Right hindlimb (tissue), 1 donor: Measurements from ENCODE around the gene LDLR.
"Not testable (repeated sequence)": the region's sequence is repeated elsewhere in the genome, so short reads cannot be mapped to it uniquely, and the experiment has no call there.

Experiments used
- DNase-seq: peaks from one replicate; pipeline ENCODE4 v3.0.0-alpha.2; 2018

LDLR gene

DNA sequence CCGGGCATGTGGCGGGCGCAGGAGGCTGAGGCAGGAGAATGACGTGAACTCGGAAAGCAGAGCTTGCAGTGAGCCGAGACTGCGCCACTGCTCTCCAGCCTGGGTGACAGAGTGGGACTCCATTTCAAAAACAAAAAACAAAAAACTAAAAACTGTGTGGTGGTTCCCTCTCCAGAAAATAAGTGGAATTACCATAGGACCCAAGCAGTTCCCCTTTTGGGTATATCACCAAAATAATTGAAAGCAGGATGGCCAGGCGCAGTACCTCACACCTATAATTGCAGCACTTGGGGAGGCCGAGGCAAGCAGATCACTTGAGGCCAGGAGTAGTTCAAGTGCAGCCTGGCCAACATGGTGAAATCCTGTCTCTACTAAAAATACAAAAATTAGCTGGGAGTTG, 15.7 kb upstream of the LDLR start:
- no peak for DNase-seq

GRCh38 chr19:11076792-11077191, 12.5 kb upstream of the LDLR start:
- not testable (repeated sequence) for DNase-seq

GRCh38 chr19:11078893-11079292, 10.4 kb upstream of the LDLR start:
- DNase-seq, result no peak

DNA sequence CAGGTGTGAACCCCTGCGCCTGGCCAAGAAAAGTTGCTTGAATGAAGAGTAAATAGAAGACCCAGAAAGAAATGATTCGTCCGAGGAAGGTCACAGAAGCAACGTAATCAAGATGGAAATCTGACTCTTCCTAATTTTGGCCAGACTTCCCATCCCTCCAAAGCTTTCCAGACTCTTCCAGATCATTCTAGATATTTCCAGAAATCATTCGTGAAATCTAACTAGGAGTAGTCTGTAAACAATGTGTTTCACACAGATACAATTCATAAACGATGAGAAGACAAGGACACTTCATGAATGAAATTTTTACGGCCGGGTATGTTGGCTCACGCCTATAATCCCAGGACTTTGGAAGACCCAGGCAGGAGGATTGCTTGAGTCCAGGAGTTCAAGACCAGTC, 9.3 kb upstream of the LDLR start:
- DNase-seq, result no peak

DNA sequence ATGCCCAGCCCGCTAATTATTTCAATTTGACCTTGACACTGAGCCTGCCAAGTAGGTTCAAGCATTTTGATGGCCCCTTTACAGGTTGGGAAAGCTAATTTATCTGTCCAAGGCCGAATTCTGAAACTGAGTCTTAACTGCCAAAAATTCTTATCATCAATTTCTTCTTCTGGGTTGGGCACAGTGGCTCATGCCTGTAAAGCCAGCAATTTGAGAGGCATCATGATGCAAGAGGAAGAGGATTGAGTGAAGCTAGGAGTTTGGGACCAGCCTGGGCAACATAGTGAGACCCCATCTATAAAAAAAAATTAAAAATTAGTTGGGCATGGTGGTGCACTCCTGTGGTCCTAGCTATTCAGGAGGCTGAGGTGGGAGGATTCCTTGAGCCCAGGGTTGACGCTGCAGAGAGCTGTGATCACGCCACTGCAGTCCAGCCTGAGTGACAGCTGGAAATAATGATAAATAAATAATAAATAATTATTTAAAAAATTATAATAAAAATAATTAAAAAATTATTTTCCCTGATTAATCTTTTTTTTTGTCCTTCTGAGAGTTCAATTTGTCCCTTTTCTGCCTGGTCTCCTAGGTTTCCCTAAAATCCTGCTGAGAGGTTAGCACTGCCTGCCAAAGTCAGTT, 1.3 kb upstream of the LDLR start:
- no peak for DNase-seq

- DNase-seq, result peak; percentile 49
Measured at GRCh38 chr19:11088506-11089253, 583 bp upstream of the LDLR start.

- not testable (repeated sequence) for DNase-seq
Measured at GRCh38 chr19:11090014-11090263, 676 bp downstream of the LDLR start.

DNA sequence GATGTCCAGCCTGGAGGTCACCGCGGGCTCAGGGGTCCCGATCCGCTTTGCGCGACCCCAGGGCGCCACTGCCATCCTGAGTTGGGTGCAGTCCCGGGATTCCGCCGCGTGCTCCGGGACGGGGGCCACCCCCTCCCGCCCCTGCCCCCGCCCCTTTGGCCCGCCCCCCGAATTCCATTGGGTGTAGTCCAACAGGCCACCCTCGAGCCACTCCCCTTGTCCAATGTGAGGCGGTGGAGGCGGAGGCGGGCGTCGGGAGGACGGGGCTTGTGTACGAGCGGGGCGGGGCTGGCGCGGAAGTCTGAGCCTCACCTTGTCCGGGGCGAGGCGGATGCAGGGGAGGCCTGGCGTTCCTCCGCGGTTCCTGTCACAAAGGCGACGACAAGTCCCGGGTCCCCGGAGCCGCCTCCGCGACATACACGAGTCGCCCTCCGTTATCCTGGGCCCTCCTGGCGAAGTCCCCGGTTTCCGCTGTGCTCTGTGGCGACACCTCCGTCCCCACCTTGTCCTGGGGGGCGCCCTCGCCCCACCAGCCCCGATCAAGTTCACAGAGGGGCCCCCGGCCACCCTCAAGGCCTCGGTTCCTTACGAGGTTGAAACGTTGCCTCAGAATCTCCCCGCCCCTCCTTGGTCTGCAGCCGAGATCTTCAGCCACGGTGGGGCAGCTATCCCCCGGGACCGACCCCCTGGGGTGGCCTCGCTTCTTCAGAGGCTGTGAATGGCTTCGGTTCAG, 1.2 kb downstream of the LDLR start:
- DNase-seq, result peak; percentile 98

DNA sequence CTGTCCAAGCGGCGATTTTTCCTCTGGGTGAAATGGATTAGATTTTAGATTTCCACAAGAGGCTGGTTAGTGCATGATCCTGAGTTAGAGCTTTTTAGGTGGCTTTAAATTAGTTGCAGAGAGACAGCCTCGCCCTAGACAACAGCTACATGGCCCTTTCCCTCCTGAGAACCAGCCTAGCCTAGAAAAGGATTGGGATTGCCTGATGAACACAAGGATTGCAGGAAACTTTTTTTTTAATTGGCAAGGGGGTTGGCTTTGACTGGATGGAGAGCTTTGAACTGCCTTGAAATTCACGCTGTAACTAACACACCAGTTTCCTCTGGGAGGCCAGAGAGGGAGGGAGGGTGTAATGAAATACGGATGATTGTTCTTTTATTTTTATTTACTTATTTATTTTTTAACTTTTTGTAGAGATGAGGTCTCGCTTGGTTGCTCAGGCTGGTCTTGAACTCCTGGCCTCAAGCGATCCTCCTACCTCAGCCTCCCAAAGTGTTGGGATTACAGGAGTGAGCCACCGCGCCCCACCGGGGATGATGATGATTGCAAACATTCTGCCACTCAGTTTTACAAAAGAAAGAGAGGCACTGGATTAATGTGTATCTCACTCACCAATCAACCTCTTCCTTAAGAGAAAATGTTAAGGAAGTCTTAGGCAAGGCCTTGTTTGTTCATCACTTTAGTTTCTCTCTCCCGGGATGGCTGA, 1.9 kb downstream of the LDLR start:
- no peak for DNase-seq

GRCh38 chr19:11091703-11092153, 2.5 kb downstream of the LDLR start:
- peak; percentile 70 for DNase-seq

- no peak for DNase-seq
Measured at GRCh38 chr19:11092181-11092538, 2.9 kb downstream of the LDLR start.

GRCh38 chr19:11093689-11094238, 4.5 kb downstream of the LDLR start:
- no peak for DNase-seq

DNA sequence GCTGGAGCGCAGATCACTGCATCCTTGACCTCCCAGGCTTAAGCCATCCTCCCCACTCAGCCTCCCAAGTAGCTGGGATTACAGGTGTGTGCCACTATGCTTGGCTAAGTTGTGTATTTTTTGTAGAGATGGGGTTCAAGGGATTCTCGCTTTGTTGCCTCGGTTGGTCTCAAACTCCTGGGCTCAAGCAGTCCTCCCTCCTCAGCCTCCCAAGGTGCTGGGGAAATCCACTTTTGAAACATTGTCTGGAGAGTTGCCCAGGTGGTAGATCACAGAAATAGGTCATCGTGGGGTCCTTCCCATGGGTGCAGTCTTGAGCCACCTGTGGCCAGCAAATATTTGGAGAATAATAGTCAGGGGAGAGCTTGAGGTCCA, 5.2 kb downstream of the LDLR start:
- DNase-seq, result no peak

- DNase-seq, result peak; percentile 92
Measured at GRCh38 chr19:11096210-11096841, 7.1 kb downstream of the LDLR start.

DNA sequence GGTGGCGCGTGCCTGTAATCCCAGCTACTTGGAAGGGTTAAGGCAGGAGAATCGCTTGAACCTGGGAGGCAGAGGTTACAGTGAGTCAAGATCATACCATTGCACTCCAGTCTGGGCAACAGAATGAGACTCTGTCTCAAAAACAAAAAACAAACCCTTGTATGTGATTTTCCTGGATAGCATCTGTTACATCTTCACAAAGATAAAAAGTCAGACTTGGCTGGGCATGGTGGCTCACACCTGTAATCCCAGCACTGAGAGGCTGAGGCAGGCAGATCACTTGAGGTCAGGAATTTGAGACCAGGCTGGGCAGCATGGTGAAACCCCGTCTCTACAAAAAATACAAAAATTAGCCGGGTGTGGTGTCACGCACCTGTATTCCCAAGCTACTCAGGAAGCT, 8.1 kb downstream of the LDLR start:
- DNase-seq, result not testable (repeated sequence)

DNA sequence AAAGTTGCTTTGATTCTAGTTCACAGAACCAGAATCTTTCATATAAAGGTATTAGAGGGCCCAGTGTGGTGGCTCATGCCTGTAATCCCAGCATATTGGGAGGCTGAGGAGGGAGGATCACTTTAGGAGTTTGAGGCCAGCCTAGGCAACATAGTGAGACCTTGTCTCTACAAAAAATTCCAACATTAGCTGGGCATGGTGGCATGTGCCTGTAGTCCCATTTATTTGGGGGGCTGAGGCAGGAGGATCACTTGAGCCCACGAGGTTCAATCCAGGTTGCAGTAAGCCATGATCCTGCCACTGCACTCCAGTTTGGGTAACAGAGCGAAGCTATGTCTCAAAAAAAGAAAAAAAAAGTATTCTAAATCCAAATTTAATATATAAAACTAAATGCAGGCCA, 9.1 kb downstream of the LDLR start:
- DNase-seq, result no peak

GRCh38 chr19:11098861-11099260, 9.6 kb downstream of the LDLR start:
- no peak for DNase-seq

DNA sequence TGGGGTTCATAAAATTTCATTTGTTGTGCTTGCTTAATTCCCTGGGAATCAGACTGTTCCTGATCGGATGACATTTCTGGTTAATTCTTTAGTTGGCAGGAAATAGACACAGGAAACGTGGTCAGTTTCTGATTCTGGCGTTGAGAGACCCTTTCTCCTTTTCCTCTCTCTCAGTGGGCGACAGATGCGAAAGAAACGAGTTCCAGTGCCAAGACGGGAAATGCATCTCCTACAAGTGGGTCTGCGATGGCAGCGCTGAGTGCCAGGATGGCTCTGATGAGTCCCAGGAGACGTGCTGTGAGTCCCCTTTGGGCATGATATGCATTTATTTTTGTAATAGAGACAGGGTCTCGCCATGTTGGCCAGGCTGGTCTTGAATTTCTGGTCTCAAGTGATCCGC, 10.8 kb downstream of the LDLR start:
- peak; percentile 38 for DNase-seq

- DNase-seq, result no peak
Measured at GRCh38 chr19:11101057-11101456, 11.8 kb downstream of the LDLR start.

DNA sequence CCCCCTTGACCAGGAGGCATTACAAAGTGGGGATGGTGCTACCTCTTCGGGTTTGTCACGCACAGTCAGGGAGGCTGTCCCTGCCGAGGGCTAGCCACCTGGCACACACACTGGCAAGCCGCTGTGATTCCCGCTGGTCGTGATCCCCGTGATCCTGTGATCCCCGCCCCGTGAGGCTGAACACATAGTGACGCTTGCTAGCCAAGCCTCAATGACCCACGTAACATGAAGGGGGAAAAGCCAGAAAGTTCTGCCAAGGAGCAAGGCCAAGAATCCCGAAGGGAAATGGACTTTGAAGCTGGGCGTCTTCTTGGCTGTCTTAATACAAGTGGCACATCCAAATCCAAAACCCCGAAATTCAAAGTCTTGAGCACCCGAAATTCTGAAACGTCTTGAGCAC, 13.7 kb downstream of the LDLR start:
- no peak for DNase-seq

- not testable (repeated sequence) for DNase-seq
Measured at GRCh38 chr19:11103667-11104066, 14.4 kb downstream of the LDLR start.

DNA sequence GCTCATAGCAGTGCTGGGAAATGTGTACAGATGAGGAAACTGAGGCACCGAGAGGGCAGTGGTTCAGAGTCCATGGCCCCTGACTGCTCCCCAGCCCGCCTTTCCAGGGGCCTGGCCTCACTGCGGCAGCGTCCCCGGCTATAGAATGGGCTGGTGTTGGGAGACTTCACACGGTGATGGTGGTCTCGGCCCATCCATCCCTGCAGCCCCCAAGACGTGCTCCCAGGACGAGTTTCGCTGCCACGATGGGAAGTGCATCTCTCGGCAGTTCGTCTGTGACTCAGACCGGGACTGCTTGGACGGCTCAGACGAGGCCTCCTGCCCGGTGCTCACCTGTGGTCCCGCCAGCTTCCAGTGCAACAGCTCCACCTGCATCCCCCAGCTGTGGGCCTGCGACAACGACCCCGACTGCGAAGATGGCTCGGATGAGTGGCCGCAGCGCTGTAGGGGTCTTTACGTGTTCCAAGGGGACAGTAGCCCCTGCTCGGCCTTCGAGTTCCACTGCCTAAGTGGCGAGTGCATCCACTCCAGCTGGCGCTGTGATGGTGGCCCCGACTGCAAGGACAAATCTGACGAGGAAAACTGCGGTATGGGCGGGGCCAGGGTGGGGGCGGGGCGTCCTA, 15.9 kb downstream of the LDLR start:
- no peak for DNase-seq
